Measurements from ENCODE around the gene MIEF1.

GRCh38 chr22:39476664-39477063 is 25.4 kb upstream of the MIEF1 start:
- TF ChIP-seq, protein P1, sequence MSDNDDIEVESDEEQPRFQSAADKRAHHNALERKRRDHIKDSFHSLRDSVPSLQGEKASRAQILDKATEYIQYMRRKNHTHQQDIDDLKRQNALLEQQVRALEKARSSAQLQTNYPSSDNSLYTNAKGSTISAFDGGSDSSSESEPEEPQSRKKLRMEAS (IDR thresholded peaks at IDR 0.05) = no peak
- TF ChIP-seq RAD21 (IDR thresholded peaks at IDR 0.05; ENCODE audit: low read depth) (no peak), CREB1 (IDR thresholded peaks at IDR 0.05; ENCODE audit: low read depth) (no peak), TEAD4 (IDR thresholded peaks at IDR 0.05) (no peak), EP300 (IDR thresholded peaks at IDR 0.05; ENCODE audit: borderline replicate concordance) (no peak)

All from Ishikawa (cell line).